ENCODE data around the gene TNFRSF1B. TPM values are rescaled to one million over a fixed set of nuclear protein-coding genes. Genes with fewer than 3 reads are reported as not detected.

The TNFRSF1B gene
- total RNA-seq, 2 donors from 2014 or later, result 95.4 to 130 TPM

DNA sequence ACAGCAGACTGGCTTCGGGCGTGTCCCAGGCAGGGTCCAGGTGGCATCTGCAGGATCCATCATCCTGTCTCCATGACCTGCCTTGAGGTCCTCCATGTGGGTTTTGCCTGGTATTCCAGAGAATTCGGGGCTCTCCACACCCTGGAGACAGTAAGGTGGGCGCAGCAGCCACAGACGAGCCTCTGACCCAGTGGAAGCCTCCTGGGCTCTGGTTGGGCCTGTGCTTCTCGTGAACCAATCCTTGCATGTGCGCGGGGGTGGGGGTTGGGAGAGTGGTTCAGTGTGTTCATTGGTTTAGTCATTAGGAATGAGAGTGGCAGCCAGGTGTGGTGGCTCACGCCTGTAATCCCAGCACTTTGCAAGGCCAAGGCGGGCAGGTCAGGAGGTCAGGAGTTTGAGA lies 32.1 kb upstream of the TNFRSF1B start:
- H3K36me3 Mint-ChIP-seq (ENCODE audit: insufficient read depth in 2 of 2), result peaks cover 0 to 2% of the 10 kb centered on the region in 2 donors
- H3K9me3 Mint-ChIP-seq, result no peaks in the 10 kb centered on the region
- DNase-seq (no peak), ATAC-seq (replicated peaks in 1 of 2) (no peak)
- peaks cover 42% of the 10 kb centered on the region for H3K4me1 Mint-ChIP-seq (ENCODE audit: low read depth)
- no peak overlapping the region for H3K4me3 Mint-ChIP-seq
- H3K27me3 Mint-ChIP-seq (ENCODE audit: low read depth), result no peaks in the 10 kb centered on the region
- no peak overlapping the region for H3K27ac Mint-ChIP-seq

GRCh38 chr1:12135612-12136011 lies 31.2 kb upstream of the TNFRSF1B start:
- no peak overlapping the region for H3K27ac Mint-ChIP-seq
- ATAC-seq (replicated peaks in 1 of 2), result no peak
- peaks cover 0 to 2% of the 10 kb centered on the region in 2 donors for H3K36me3 Mint-ChIP-seq (ENCODE audit: insufficient read depth in 2 of 2)

GRCh38 chr1:12136916-12137610 lies 29.7 kb upstream of the TNFRSF1B start:
- Mint-ChIP-seq H3K9me3 (no peaks in the 10 kb centered on the region), H3K4me1 (ENCODE audit: low read depth) (peaks cover 35% of the 10 kb centered on the region), H3K27me3 (ENCODE audit: low read depth) (no peaks in the 10 kb centered on the region), H3K27ac (no peak overlapping the region), H3K36me3 (ENCODE audit: insufficient read depth in 2 of 2) (peaks cover 0 to 2% of the 10 kb centered on the region in 2 donors), H3K4me3 (no peak overlapping the region)
- DNase-seq (no peak), ATAC-seq (replicated peaks in 1 of 2) (no peak)

More at GRCh38 chr1:12135612-12136011, 31.2 kb upstream of the TNFRSF1B start:
- no peaks in the 10 kb centered on the region for H3K27me3 Mint-ChIP-seq (ENCODE audit: low read depth)
- no peak for DNase-seq
- H3K4me1 Mint-ChIP-seq (ENCODE audit: low read depth), result peaks cover 39% of the 10 kb centered on the region
- H3K4me3 Mint-ChIP-seq, result no peak overlapping the region
- H3K9me3 Mint-ChIP-seq, result no peaks in the 10 kb centered on the region

DNA sequence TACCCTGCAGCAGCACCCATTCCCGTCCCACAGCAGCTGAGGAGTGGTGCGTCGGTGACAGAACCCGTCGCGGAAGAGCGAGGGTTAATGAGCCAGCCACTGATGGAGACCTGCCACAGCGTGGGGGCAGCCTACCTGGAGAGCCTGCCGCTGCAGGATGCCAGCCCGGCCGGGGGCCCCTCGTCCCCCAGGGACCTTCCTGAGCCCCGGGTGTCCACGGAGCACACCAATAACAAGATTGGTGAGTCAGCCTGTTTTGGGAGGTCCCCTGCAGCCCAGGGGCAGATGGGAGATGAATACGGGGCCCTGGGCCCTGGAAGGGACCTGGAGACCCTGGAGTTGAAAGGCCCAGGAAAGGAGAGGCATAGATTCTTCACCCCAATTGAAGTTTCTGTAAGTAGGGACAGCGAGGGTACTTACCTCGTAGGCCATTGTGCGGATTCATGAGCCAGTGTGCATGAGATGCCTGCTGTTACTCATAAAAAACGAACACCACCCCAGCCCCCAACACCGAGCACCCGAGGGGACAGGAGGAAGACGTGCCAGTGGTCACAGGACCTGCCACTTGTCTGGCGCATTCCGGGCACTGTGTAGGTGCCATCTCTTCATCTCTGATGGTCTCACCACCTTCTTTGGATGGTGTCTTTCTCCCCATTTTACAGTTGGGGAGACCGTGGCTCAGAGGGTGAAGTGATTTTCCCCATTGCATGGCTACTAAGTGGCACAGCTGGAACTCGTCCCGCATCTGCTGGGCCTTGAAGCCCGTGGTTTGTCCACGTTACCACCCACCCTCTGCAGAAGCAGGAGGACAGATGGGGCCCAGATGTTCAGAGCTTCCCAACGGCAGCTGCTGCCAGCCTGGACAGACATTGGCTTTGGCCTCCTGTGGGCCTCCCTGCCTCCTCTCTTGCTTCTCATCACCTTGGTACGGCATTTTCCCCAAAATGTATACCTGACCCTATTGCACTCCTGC lies 28.3 kb upstream of the TNFRSF1B start:
- H3K27me3 Mint-ChIP-seq (ENCODE audit: low read depth), result no peaks in the 10 kb centered on the region
- no peak overlapping the region for H3K27ac Mint-ChIP-seq

DNA sequence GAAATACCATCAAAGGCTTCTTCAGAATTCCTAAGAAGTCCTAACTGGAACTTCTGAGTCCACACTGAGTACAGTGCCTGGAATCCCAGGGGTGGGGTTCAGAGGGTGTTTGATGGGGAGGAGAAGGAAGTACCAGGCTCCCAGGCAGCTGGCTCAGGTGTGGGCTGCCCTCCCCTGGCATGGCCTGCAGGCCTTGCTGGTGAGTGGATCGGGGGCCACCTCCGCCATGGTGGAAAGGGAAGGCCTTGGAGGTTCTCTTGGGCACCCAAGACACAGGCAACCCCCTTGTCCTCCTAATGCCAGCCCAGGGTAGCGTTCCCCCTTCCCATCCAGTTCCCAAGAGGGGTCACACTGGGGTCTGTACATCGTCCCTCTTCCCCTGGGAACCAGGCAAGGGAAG lies 26.8 kb upstream of the TNFRSF1B start:
- Mint-ChIP-seq H3K27ac (no peak overlapping the region), H3K36me3 (ENCODE audit: insufficient read depth in 2 of 2) (peaks cover 0 to 3% of the 10 kb centered on the region in 2 donors), H3K4me3 (no peak overlapping the region), H3K9me3 (no peaks in the 10 kb centered on the region), H3K27me3 (ENCODE audit: low read depth) (no peaks in the 10 kb centered on the region), H3K4me1 (ENCODE audit: low read depth) (peaks cover 37% of the 10 kb centered on the region)
- ATAC-seq (replicated peaks in 1 of 2) (no peak), DNase-seq (no peak)

More for the DNA sequence above, 28.3 kb upstream of the TNFRSF1B start:
- H3K4me1 Mint-ChIP-seq (ENCODE audit: low read depth), result peaks cover 29% of the 10 kb centered on the region
- H3K9me3 Mint-ChIP-seq, result no peaks in the 10 kb centered on the region
- DNase-seq, result no peak
- no peak overlapping the region for H3K4me3 Mint-ChIP-seq
- peak; percentile 35 to 37 for ATAC-seq (replicated peaks in 1 of 2)
- peaks cover 0 to 2% of the 10 kb centered on the region in 2 donors for H3K36me3 Mint-ChIP-seq (ENCODE audit: insufficient read depth in 2 of 2)

- H3K9me3 Mint-ChIP-seq, result no peaks in the 10 kb centered on the region
- H3K27me3 Mint-ChIP-seq (ENCODE audit: low read depth), result no peaks in the 10 kb centered on the region
- peaks cover 43% of the 10 kb centered on the region for H3K4me1 Mint-ChIP-seq (ENCODE audit: low read depth)
- ATAC-seq (replicated peaks in 1 of 2), result no peak
- H3K27ac Mint-ChIP-seq, result no peak overlapping the region
- no peak overlapping the region for H3K4me3 Mint-ChIP-seq
- peaks cover 0 to 3% of the 10 kb centered on the region in 2 donors for H3K36me3 Mint-ChIP-seq (ENCODE audit: insufficient read depth in 2 of 2)
- no peak for DNase-seq
Observed at GRCh38 chr1:12140515-12141162, 26.2 kb upstream of the TNFRSF1B start.

DNA sequence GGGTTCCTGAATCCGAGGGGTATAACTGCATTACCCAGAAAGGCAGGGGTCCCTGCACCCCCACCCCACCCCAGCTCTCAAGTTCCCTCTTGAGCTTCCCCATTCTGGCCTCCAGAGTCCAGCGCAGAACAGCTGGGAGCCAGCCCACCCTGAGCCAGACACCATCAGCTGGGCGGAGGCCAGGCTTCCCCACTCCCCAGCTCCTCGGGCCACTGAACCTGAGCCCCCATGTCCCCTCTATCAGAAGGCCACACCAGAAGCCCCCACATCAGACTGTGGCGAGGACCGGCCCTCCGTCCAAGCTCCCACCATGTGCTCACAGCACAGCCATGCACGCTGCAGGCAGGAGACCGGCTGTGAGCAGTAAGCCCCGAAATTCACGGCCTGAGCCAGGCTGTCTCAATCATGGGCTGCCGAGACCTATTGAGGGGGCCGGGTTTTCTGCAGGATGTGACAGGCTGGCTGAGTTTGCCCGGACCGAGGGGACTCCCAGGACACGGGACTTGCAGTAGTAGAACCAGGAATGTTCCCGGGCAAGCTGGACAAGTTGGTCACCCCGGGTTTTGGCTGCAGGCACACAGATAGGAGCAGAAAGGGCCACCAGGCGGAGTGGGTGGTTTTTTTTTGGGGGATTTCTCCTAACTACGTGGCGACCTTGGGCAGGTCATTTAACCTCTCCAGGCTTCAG lies 25.5 kb upstream of the TNFRSF1B start:
- ATAC-seq (replicated peaks in 1 of 2), result no peak
- peaks cover 0 to 1% of the 10 kb centered on the region in 2 donors for H3K36me3 Mint-ChIP-seq (ENCODE audit: insufficient read depth in 2 of 2)
- H3K27ac Mint-ChIP-seq, result no peak overlapping the region
- H3K9me3 Mint-ChIP-seq, result no peaks in the 10 kb centered on the region
- peaks cover 48% of the 10 kb centered on the region for H3K4me1 Mint-ChIP-seq (ENCODE audit: low read depth)
- no peak overlapping the region for H3K4me3 Mint-ChIP-seq
- no peak for DNase-seq
- H3K27me3 Mint-ChIP-seq (ENCODE audit: low read depth), result no peaks in the 10 kb centered on the region

DNA sequence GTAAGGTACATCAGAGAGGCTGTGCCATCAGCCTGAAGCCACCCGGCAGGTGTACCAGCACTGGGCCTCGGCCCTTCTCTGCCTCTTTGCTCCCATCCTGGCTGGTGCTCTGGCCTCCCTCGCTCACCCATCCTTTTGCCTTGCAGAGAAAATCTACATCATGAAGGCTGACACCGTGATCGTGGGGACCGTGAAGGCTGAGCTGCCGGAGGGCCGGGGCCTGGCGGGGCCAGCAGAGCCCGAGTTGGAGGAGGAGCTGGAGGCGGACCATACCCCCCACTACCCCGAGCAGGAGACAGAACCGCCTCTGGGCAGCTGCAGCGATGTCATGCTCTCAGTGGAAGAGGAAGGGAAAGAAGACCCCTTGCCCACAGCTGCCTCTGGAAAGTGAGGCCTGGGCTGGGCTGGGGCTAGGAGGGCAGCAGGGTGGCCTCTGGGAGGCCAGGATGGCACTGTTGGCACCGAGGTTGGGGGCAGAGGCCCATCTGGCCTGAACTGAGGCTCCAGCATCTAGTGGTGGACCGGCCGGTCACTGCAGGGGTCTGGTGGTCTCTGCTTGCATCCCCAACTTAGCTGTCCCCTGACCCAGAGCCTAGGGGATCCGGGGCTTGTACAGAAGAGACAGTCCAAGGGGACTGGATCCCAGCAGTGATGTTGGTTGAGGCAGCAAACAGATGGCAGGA lies 24.5 kb upstream of the TNFRSF1B start:
- H3K4me3 Mint-ChIP-seq, result no peak overlapping the region
- peaks cover 58% of the 10 kb centered on the region for H3K4me1 Mint-ChIP-seq (ENCODE audit: low read depth)
- H3K9me3 Mint-ChIP-seq, result no peaks in the 10 kb centered on the region
- no peaks in the 10 kb centered on the region for H3K27me3 Mint-ChIP-seq (ENCODE audit: low read depth)
- DNase-seq (no peak), ATAC-seq (replicated peaks in 1 of 2) (no peak)
- H3K36me3 Mint-ChIP-seq (ENCODE audit: insufficient read depth in 2 of 2), result peaks cover 0 to 1% of the 10 kb centered on the region in 2 donors
- no peak overlapping the region for H3K27ac Mint-ChIP-seq

DNA sequence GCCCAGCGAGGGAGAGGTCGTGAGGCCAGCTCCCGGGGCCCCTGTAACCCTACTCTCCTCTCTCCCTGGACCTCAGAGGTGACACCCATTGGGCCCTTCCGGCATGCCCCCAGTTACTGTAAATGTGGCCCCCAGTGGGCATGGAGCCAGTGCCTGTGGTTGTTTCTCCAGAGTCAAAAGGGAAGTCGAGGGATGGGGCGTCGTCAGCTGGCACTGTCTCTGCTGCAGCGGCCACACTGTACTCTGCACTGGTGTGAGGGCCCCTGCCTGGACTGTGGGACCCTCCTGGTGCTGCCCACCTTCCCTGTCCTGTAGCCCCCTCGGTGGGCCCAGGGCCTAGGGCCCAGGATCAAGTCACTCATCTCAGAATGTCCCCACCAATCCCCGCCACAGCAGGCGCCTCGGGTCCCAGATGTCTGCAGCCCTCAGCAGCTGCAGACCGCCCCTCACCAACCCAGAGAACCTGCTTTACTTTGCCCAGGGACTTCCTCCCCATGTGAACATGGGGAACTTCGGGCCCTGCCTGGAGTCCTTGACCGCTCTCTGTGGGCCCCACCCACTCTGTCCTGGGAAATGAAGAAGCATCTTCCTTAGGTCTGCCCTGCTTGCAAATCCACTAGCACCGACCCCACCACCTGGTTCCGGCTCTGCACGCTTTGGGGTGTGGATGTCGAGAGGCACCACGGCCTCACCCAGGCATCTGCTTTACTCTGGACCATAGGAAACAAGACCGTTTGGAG lies 23.7 kb upstream of the TNFRSF1B start:
- H3K4me1 Mint-ChIP-seq (ENCODE audit: low read depth), result peaks cover 60% of the 10 kb centered on the region
- peaks cover 0 to 1% of the 10 kb centered on the region in 2 donors for H3K36me3 Mint-ChIP-seq (ENCODE audit: insufficient read depth in 2 of 2)
- DNase-seq (no peak), ATAC-seq (replicated peaks in 1 of 2) (peak in 1 of 2 donors; percentile 6)
- peak overlapping the region in 1 of 2 donors; percentile 3 for H3K4me3 Mint-ChIP-seq
- H3K27me3 Mint-ChIP-seq (ENCODE audit: low read depth), result no peaks in the 10 kb centered on the region
- H3K9me3 Mint-ChIP-seq, result no peaks in the 10 kb centered on the region
- no peak overlapping the region for H3K27ac Mint-ChIP-seq

- Mint-ChIP-seq H3K4me3 (peak overlapping the region; percentile 3 to 12), H3K27me3 (ENCODE audit: low read depth) (no peaks in the 10 kb centered on the region), H3K36me3 (ENCODE audit: insufficient read depth in 2 of 2) (peaks cover 0 to 1% of the 10 kb centered on the region in 2 donors), H3K9me3 (no peaks in the 10 kb centered on the region), H3K27ac (peak overlapping the region; percentile 21), H3K4me1 (ENCODE audit: low read depth) (peaks cover 60% of the 10 kb centered on the region)
- ATAC-seq (replicated peaks in 1 of 2) (peak; percentile 36 to 54), DNase-seq (no peak)
Observed at GRCh38 chr1:12143631-12144155, 23.1 kb upstream of the TNFRSF1B start.

GRCh38 chr1:12144236-12144635 lies 22.6 kb upstream of the TNFRSF1B start:
- Mint-ChIP-seq H3K36me3 (ENCODE audit: insufficient read depth in 2 of 2) (peaks cover 2 to 3% of the 10 kb centered on the region in 2 donors), H3K4me1 (ENCODE audit: low read depth) (peaks cover 65% of the 10 kb centered on the region), H3K27me3 (ENCODE audit: low read depth) (no peaks in the 10 kb centered on the region), H3K4me3 (no peak overlapping the region), H3K27ac (no peak overlapping the region), H3K9me3 (no peaks in the 10 kb centered on the region)
- no peak for ATAC-seq (replicated peaks in 1 of 2)
- no peak for DNase-seq
